SK-N-SH treated with all-trans-retinoic acid at 6 μM for 48 hours (cell line): ENCODE data around the gene CRELD1.

Source experiments
- CSDC2 ChIP-seq: fragments of 250-450 bp; sonication (Bioruptor Pico); IDR thresholded peaks from 2 replicates; pipeline ENCODE4 v1.5.0; 2020; ENCODE audit warnings: mild to moderate bottlenecking, moderate library complexity
- TF ChIP-seq, protein P1 (sequence below): fragments of 250-450 bp; sonication (Bioruptor Pico); IDR thresholded peaks from 2 replicates; pipeline ENCODE4 v1.8.0; 2020; ENCODE audit warnings: mild to moderate bottlenecking, moderate library complexity, borderline replicate concordance

DNA sequence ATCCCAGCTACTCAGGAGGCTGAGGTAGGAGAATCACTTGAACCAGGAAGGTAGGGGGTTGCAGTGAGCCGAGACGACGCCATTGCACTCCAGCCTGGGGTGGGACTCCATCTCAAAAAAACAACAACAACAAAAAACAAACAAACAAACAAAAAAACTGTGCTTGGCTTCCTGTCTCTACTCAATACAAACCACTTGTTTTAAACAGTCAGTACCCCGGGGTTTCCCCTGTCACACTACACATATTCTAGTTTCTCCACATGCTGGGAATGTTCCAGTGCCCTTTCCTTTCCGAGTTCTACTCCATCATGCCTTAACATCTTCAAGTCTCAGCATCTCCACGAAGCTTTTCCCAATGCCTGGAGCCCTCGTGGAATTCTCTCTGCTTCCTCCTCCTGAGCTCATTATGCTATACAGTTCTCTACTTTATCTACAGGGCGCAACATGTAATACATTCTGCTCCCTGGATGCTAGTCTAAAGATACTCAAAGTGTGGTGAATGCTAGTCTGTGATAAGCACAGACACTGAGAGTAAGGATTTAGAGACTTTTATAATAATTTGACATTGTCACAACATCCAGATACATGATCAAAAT is 45.2 kb downstream of the CRELD1 start:
- TF ChIP-seq, protein P1, sequence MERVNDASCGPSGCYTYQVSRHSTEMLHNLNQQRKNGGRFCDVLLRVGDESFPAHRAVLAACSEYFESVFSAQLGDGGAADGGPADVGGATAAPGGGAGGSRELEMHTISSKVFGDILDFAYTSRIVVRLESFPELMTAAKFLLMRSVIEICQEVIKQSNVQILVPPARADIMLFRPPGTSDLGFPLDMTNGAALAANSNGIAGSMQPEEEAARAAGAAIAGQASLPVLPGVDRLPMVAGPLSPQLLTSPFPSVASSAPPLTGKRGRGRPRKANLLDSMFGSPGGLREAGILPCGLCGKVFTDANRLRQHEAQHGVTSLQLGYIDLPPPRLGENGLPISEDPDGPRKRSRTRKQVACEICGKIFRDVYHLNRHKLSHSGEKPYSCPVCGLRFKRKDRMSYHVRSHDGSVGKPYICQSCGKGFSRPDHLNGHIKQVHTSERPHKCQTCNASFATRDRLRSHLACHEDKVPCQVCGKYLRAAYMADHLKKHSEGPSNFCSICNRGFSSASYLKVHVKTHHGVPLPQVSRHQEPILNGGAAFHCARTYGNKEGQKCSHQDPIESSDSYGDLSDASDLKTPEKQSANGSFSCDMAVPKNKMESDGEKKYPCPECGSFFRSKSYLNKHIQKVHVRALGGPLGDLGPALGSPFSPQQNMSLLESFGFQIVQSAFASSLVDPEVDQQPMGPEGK (CRISPR knock-in tag): no peak
- no peak for TF ChIP-seq CSDC2
